ENCODE measurements around the gene SPATA16.

SPATA16 gene

DNA sequence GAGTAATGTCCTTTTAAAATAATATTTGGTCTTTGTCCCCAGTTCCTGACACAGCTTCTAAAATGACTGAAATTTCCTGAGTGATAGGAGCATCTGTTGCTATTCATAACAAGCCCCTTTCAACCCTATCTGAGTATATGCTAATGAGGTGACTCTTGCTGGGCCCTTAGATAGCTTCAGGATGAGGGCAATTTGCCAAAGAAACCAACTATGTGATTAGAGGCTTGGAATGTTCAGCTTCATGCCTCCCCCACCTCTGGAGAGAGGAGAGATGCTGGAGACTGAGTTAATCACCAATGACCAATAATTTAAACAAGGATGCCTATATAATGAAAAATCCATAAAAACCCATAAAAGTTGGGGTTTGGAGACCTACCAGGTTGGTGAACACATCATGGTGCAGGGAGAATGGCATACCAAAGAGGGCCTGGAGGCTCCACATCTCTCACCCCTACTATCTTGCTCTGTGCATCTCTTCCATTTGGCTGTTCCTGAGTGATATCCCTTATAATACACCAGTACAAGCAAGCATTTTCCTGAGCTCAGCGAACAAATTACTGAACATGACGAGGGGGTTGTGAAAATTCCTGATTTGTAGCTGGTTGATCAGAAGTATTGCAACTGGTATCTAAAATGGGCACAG lies 201.3 kb downstream of the SPATA16 start:
- Histone ChIP-seq H4K20me1 (ENCODE audit: insufficient read depth, low read length, poor library complexity, severe bottlenecking) (no peaks in the 10 kb centered on the region), H3K27me3 (ENCODE audit: insufficient read depth, low read length, poor library complexity, severe bottlenecking) (no peaks in the 10 kb centered on the region), H3F3A (ENCODE audit: low read depth) (no peaks in the 10 kb centered on the region), H3K4me1 (ENCODE audit: insufficient read depth, low read length, poor library complexity, severe bottlenecking) (no peaks in the 10 kb centered on the region), H3K9me3 (ENCODE audit: insufficient read depth, low read depth, low read length) (no peaks in the 10 kb centered on the region), H3K9ac (ENCODE audit: low read depth, low read length, poor library complexity, severe bottlenecking) (no peak overlapping the region), H3K4me3 (ENCODE audit: low read length, poor library complexity, severe bottlenecking) (no peak overlapping the region), H2AFZ (ENCODE audit: low read length) (no peak overlapping the region), H3K36me3 (ENCODE audit: insufficient read depth, low read length) (no peaks in the 10 kb centered on the region), H3K9me2 (replicated peaks; ENCODE audit: low read depth, low read length) (no peaks in the 10 kb centered on the region), H3K4me2 (ENCODE audit: low read depth, low read length, poor library complexity, severe bottlenecking) (no peak overlapping the region), H3K79me2 (ENCODE audit: insufficient read depth, low read length) (no peaks in the 10 kb centered on the region)
- TF ChIP-seq CTCF (conservative IDR thresholded peaks at IDR 0.05; ENCODE audit: low read length) (no peak), EZH2phosphoT487 (IDR thresholded peaks at IDR 0.05; ENCODE audit: borderline replicate concordance) (no peak)

GRCh38 chr3:172938788-172939187 lies 202.2 kb downstream of the SPATA16 start:
- Histone ChIP-seq H3K4me3 (ENCODE audit: low read length, poor library complexity, severe bottlenecking) (no peak overlapping the region), H2AFZ (ENCODE audit: low read length) (no peak overlapping the region), H3K4me1 (ENCODE audit: insufficient read depth, low read length, poor library complexity, severe bottlenecking) (no peaks in the 10 kb centered on the region), H3K9me3 (ENCODE audit: insufficient read depth, low read depth, low read length) (no peaks in the 10 kb centered on the region), H3K27me3 (ENCODE audit: insufficient read depth, low read length, poor library complexity, severe bottlenecking) (no peaks in the 10 kb centered on the region), H3K36me3 (ENCODE audit: insufficient read depth, low read length) (no peaks in the 10 kb centered on the region), H3F3A (ENCODE audit: low read depth) (no peaks in the 10 kb centered on the region), H3K79me2 (ENCODE audit: insufficient read depth, low read length) (no peaks in the 10 kb centered on the region), H4K20me1 (ENCODE audit: insufficient read depth, low read length, poor library complexity, severe bottlenecking) (no peaks in the 10 kb centered on the region), H3K9ac (ENCODE audit: low read depth, low read length, poor library complexity, severe bottlenecking) (no peak overlapping the region), H3K4me2 (ENCODE audit: low read depth, low read length, poor library complexity, severe bottlenecking) (no peak overlapping the region), H3K9me2 (replicated peaks; ENCODE audit: low read depth, low read length) (no peaks in the 10 kb centered on the region)
- TF ChIP-seq CTCF (conservative IDR thresholded peaks at IDR 0.05; ENCODE audit: low read length) (no peak), EZH2phosphoT487 (IDR thresholded peaks at IDR 0.05; ENCODE audit: borderline replicate concordance) (no peak)

- Histone ChIP-seq H3K9me2 (replicated peaks; ENCODE audit: low read depth, low read length) (no peaks in the 10 kb centered on the region), H3K4me3 (ENCODE audit: low read length, poor library complexity, severe bottlenecking) (no peak overlapping the region), H3K9me3 (ENCODE audit: insufficient read depth, low read depth, low read length) (no peaks in the 10 kb centered on the region), H4K20me1 (ENCODE audit: insufficient read depth, low read length, poor library complexity, severe bottlenecking) (no peaks in the 10 kb centered on the region), H3K36me3 (ENCODE audit: insufficient read depth, low read length) (no peaks in the 10 kb centered on the region), H3K4me1 (ENCODE audit: insufficient read depth, low read length, poor library complexity, severe bottlenecking) (no peaks in the 10 kb centered on the region), H3F3A (ENCODE audit: low read depth) (no peaks in the 10 kb centered on the region), H3K79me2 (ENCODE audit: insufficient read depth, low read length) (no peaks in the 10 kb centered on the region), H3K27me3 (ENCODE audit: insufficient read depth, low read length, poor library complexity, severe bottlenecking) (no peaks in the 10 kb centered on the region), H3K9ac (ENCODE audit: low read depth, low read length, poor library complexity, severe bottlenecking) (no peak overlapping the region), H3K4me2 (ENCODE audit: low read depth, low read length, poor library complexity, severe bottlenecking) (no peak overlapping the region), H2AFZ (ENCODE audit: low read length) (no peak overlapping the region)
- TF ChIP-seq EZH2phosphoT487 (IDR thresholded peaks at IDR 0.05; ENCODE audit: borderline replicate concordance) (no peak), CTCF (conservative IDR thresholded peaks at IDR 0.05; ENCODE audit: low read length) (no peak)
Observed at GRCh38 chr3:172931746-172932285, 209.2 kb downstream of the SPATA16 start.

Measured in Loucy (cell line).